ENCODE measurements around the gene DNAH2. TPM values are rescaled to one million over a fixed set of nuclear protein-coding genes. Genes with fewer than 3 reads are reported as not detected.

DNAH2 gene
- total and polyA plus RNA-seq, 2 of the 13 experiments (the other 11 are each of a cell fraction or from before 2014, with no cell fraction given): not detected

- peak; percentile 14; the same call in 1 of the 2 replicates for TF ChIP-seq GMEB1 (CRISPR knock-in tag; IDR thresholded peaks at IDR 0.05; ENCODE audit: borderline replicate concordance)
- TF ChIP-seq MAX (IDR thresholded peaks at IDR 0.05): peak; percentile 16; the same call in 1 of the 2 replicates
- TF ChIP-seq HCFC1 (IDR thresholded peaks at IDR 0.05; ENCODE audit: low read depth, low read length): no peak
- 0 out of 2 replicates have a peak, but pooled peaks have one; percentile 3 for TF ChIP-seq SIN3B (IDR thresholded peaks at IDR 0.05; ENCODE audit: low read length)
- peak; percentile 31; the same call in 1 of the 2 replicates for TF ChIP-seq ZNF234 (CRISPR knock-in tag; conservative IDR thresholded peaks at IDR 0.05)
- peak; percentile 58; the same call in 1 of the 2 replicates for TF ChIP-seq SIN3A (IDR thresholded peaks at IDR 0.05; ENCODE audit: borderline replicate concordance, low read depth, low read length)
- peak; percentile 29; the same call in 1 of the 2 replicates for TF ChIP-seq ZNF547 (CRISPR knock-in tag; IDR thresholded peaks at IDR 0.05)
- 0 out of 2 replicates have a peak, but pooled peaks have one; percentile 3 for TF ChIP-seq ZFP37 (CRISPR knock-in tag; IDR thresholded peaks at IDR 0.05; ENCODE audit: borderline replicate concordance)
- peak; percentile 92; the same call in 1 of the 2 replicates for TF ChIP-seq ZNF670 (CRISPR knock-in tag; IDR thresholded peaks at IDR 0.05; ENCODE audit: borderline replicate concordance)
- peak; percentile 12 for TF ChIP-seq ASH2L (IDR thresholded peaks at IDR 0.05; ENCODE audit: insufficient read length, low read depth, low read length)
- TF ChIP-seq KLF9 (CRISPR knock-in tag; IDR thresholded peaks at IDR 0.05; ENCODE audit: low read depth): no peak
- TF ChIP-seq TBL1XR1 (IDR thresholded peaks at IDR 0.05; ENCODE audit: borderline replicate concordance, low read length, partially characterized antibody): peak; percentile 73
- TF ChIP-seq ISX (CRISPR knock-in tag; conservative IDR thresholded peaks at IDR 0.05): no peak
- TF ChIP-seq MIXL1 (CRISPR knock-in tag; IDR thresholded peaks at IDR 0.05): no peak
- no peak; the same call in 1 of the 2 replicates for TF ChIP-seq SNAI1 (CRISPR knock-in tag; IDR thresholded peaks at IDR 0.05; ENCODE audit: borderline replicate concordance)
- TF ChIP-seq ZNF816 (CRISPR knock-in tag; IDR thresholded peaks at IDR 0.05; ENCODE audit: borderline replicate concordance): peak; percentile 84
- TF ChIP-seq CC2D1A (CRISPR knock-in tag; IDR thresholded peaks at IDR 0.05): no peak
- no peak for TF ChIP-seq FOXA3 (CRISPR knock-in tag; IDR thresholded peaks at IDR 0.05)
- peak; percentile 54 for TF ChIP-seq PTBP1 (IDR thresholded peaks at IDR 0.05; ENCODE audit: low read depth, low read length, poor library complexity, severe bottlenecking)
- no peak for TF ChIP-seq ADNP (CRISPR knock-in tag; IDR thresholded peaks at IDR 0.05)
- TF ChIP-seq ZMAT3 (CRISPR knock-in tag; conservative IDR thresholded peaks at IDR 0.05): peak; percentile 79; the same call in 1 of the 2 replicates
- no peak for TF ChIP-seq GLMP (CRISPR knock-in tag; IDR thresholded peaks at IDR 0.05; ENCODE audit: borderline replicate concordance)
- peak; percentile 27; the same call in 1 of the 2 replicates for TF ChIP-seq NFATC3 (CRISPR knock-in tag; IDR thresholded peaks at IDR 0.05)
- no peak for TF ChIP-seq ELF3 (CRISPR knock-in tag; IDR thresholded peaks at IDR 0.05)
- peak; percentile 26 for TF ChIP-seq ZNF441 (CRISPR knock-in tag; IDR thresholded peaks at IDR 0.05; ENCODE audit: borderline replicate concordance)
- peak; percentile 57 for TF ChIP-seq KDM5A (IDR thresholded peaks at IDR 0.05; ENCODE audit: borderline replicate concordance, low read length)
- peak; percentile 90 for TF ChIP-seq ZNF850 (CRISPR knock-in tag; conservative IDR thresholded peaks at IDR 0.05)
- no peak for TF ChIP-seq GABPA (IDR thresholded peaks at IDR 0.05; ENCODE audit: low read depth, low read length)
- 0 out of 2 replicates have a peak, but pooled peaks have one; percentile 4 for TF ChIP-seq GABPA (CRISPR knock-in tag; IDR thresholded peaks at IDR 0.05; ENCODE audit: low read depth)
- peak; percentile 39; the same call in 1 of the 2 replicates for TF ChIP-seq TAF1 (CRISPR knock-in tag; IDR thresholded peaks at IDR 0.05)
Observed at GRCh38 chr17:7835814-7836595, 118.5 kb downstream of the DNAH2 start (continued).
